ENCODE measurements around the gene SPEG. TPM values are rescaled to one million over a fixed set of nuclear protein-coding genes. Genes with fewer than 3 reads are reported as not detected.

The SPEG gene
- total and polyA plus RNA-seq, 2 of the 13 experiments (the other 11 are each of a cell fraction or from before 2014, with no cell fraction given) = 0.18 to 0.24 TPM

DNA sequence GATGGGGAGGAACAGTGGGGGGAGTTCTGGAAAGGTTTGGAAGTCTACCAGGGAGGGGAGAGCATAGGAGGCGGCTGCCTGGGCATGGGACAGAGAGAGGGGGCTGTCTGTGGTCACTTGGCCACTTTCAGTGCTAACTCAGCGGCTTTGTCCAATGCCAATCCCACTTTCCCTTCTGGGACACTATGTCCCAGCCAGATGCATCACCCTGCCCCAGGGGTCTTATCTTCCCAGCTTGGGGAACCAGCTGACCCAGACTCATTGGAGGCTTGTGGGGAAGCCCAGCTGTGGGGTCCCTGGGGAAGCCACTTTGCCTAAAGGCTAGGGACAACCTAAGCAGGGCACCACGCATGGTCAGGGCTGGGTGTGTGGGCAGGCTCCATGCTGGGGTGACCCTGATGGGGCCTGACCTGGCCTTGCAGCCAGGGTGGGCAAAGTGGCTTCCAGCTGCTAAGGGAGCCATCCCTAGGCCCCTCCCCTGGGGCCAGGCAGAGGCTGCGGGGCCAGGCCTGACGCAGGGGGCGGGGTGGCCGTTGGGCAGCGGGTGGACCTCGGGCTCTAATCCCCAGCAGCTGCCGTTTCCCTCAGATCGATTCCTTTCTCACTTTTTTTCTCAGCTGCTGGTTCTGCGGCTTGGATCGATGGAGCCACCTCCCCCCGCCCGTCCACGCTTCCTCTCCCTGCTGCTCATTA lies 78.0 kb downstream of the SPEG start (continued):
- TF ChIP-seq ELF1 (CRISPR knock-in tag; IDR thresholded peaks at IDR 0.05) (no peak), ATF7 (IDR thresholded peaks at IDR 0.05) (no peak), ATF7 (CRISPR knock-in tag; IDR thresholded peaks at IDR 0.05) (no peak), JUNB (CRISPR knock-in tag; IDR thresholded peaks at IDR 0.05; ENCODE audit: borderline replicate concordance) (no peak), KDM2A (CRISPR knock-in tag; IDR thresholded peaks at IDR 0.05; ENCODE audit: borderline replicate concordance, low read depth) (0 out of 2 replicates have a peak, but pooled peaks have one; percentile 21), NFRKB (IDR thresholded peaks at IDR 0.05) (no peak), ZNF839 (CRISPR knock-in tag; IDR thresholded peaks at IDR 0.05; ENCODE audit: borderline replicate concordance) (no peak), ZC3H4 (CRISPR knock-in tag; IDR thresholded peaks at IDR 0.05; ENCODE audit: borderline replicate concordance) (no peak), SKI (IDR thresholded peaks at IDR 0.05; ENCODE audit: partially characterized antibody) (no peak), TBP (CRISPR knock-in tag; IDR thresholded peaks at IDR 0.05) (no peak), CENPT (CRISPR knock-in tag; IDR thresholded peaks at IDR 0.05; ENCODE audit: low read depth) (no peak), KDM5B (CRISPR knock-in tag; IDR thresholded peaks at IDR 0.05; ENCODE audit: borderline replicate concordance) (peak; percentile 59; the same call in 1 of the 2 replicates), YEATS2 (CRISPR knock-in tag; IDR thresholded peaks at IDR 0.05; ENCODE audit: borderline replicate concordance) (no peak), NRL (CRISPR knock-in tag; IDR thresholded peaks at IDR 0.05; ENCODE audit: borderline replicate concordance) (0 out of 2 replicates have a peak, but pooled peaks have one; percentile 16), ZFX (CRISPR knock-in tag; IDR thresholded peaks at IDR 0.05; ENCODE audit: low read depth) (peak; percentile 50), ZSCAN29 (CRISPR knock-in tag; conservative IDR thresholded peaks at IDR 0.05) (no peak)
- TF ChIP-seq, protein P1, sequence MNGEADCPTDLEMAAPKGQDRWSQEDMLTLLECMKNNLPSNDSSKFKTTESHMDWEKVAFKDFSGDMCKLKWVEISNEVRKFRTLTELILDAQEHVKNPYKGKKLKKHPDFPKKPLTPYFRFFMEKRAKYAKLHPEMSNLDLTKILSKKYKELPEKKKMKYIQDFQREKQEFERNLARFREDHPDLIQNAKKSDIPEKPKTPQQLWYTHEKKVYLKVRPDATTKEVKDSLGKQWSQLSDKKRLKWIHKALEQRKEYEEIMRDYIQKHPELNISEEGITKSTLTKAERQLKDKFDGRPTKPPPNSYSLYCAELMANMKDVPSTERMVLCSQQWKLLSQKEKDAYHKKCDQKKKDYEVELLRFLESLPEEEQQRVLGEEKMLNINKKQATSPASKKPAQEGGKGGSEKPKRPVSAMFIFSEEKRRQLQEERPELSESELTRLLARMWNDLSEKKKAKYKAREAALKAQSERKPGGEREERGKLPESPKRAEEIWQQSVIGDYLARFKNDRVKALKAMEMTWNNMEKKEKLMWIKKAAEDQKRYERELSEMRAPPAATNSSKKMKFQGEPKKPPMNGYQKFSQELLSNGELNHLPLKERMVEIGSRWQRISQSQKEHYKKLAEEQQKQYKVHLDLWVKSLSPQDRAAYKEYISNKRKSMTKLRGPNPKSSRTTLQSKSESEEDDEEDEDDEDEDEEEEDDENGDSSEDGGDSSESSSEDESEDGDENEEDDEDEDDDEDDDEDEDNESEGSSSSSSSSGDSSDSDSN (CRISPR knock-in tag; IDR thresholded peaks at IDR 0.05) = peak; percentile 50; the same call in 1 of the 2 replicates
- TF ChIP-seq, protein P2, sequence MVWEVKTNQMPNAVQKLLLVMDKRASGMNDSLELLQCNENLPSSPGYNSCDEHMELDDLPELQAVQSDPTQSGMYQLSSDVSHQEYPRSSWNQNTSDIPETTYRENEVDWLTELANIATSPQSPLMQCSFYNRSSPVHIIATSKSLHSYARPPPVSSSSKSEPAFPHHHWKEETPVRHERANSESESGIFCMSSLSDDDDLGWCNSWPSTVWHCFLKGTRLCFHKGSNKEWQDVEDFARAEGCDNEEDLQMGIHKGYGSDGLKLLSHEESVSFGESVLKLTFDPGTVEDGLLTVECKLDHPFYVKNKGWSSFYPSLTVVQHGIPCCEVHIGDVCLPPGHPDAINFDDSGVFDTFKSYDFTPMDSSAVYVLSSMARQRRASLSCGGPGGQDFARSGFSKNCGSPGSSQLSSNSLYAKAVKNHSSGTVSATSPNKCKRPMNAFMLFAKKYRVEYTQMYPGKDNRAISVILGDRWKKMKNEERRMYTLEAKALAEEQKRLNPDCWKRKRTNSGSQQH (CRISPR knock-in tag; IDR thresholded peaks at IDR 0.05; ENCODE audit: low read depth) = 0 out of 2 replicates have a peak, but pooled peaks have one; percentile 31
- TF ChIP-seq, protein P3, sequence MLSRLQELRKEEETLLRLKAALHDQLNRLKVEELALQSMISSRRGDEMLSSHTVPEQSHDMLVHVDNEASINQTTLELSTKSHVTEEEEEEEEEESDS (CRISPR knock-in tag; IDR thresholded peaks at IDR 0.05; ENCODE audit: borderline replicate concordance) = no peak
- TF ChIP-seq, protein P4, sequence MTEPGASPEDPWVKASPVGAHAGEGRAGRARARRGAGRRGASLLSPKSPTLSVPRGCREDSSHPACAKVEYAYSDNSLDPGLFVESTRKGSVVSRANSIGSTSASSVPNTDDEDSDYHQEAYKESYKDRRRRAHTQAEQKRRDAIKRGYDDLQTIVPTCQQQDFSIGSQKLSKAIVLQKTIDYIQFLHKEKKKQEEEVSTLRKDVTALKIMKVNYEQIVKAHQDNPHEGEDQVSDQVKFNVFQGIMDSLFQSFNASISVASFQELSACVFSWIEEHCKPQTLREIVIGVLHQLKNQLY (CRISPR knock-in tag; IDR thresholded peaks at IDR 0.05) = no peak
